Subcutaneous adipose tissue (tissue), 4 donors: ENCODE results near the gene LLGL2. TPM values are rescaled to one million over a fixed set of nuclear protein-coding genes. Genes with fewer than 3 reads are reported as not detected.

Experiments used
- CTCF ChIP-seq: fragments of 450-650 bp; IDR thresholded peaks from one replicate; pipeline ENCODE4 v1.5.1; 2016; ENCODE audit warnings: low read depth, mild to moderate bottlenecking, control low read depth, antibody characterized with exemption, moderate library complexity
- total RNA-seq, 4 donors: library from RNA; depleted of rRNA; stranded (reverse); fragments of >200 nt; gene quantifications; one replicate each; pipeline ENCODE4 v1.1.0, GENCODE V29; 2016

The LLGL2 gene
- total RNA-seq, 4 donors from 2014 or later: 2.0 to 7.3 (median 3.5) TPM

GRCh38 chr17:75607086-75607485, 81.6 kb downstream of the LLGL2 start:
- no peak for TF ChIP-seq CTCF

DNA sequence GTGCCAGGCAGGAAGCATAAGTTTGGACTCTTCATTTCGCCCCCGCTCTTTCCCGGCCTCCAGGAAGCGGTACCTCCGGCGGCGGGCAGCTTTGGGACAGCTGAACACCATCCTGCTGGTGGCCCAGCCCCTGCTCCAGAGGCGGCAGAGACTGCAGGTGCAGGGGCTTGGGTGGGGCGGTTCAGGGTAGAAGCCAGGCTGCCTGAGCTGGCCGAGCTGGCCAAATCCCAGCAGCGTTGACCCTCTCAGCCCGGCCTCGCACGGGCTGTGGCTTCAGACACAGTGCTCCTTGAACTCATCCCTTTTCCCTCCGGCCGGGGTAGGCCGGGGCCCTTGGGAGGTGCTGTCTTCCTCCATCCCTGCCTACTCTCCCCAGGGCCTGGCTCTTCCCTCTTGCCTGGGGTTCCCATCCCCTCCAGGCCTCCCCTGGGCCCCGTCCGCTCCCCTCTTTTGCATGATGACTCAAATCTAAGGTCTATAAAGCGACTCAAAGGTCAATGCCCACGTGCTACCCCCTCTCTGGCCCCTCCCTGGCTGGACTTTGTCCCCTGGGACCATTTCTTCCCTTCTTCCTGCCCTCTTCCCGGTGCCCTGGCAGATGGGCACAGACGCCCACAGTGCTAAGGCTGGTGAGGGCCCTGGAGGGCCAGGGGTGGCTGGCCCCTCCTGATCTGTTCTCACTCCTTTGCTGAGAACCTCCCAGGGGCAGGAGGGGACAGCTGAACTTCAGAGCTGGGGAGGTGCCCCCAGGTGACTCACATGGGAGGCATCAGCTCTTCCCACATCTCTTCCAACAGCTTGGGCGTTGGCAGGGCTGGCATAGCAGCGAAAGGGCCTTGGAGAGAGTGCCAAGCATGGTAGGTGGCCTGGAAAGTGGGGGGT, 84.8 kb downstream of the LLGL2 start:
- no peak for TF ChIP-seq CTCF

- TF ChIP-seq CTCF: no peak
Observed at GRCh38 chr17:75611851-75612429, 86.4 kb downstream of the LLGL2 start.

GRCh38 chr17:75612906-75613626, 87.6 kb downstream of the LLGL2 start:
- no peak for TF ChIP-seq CTCF

GRCh38 chr17:75614006-75614405, 88.5 kb downstream of the LLGL2 start:
- TF ChIP-seq CTCF: no peak

DNA sequence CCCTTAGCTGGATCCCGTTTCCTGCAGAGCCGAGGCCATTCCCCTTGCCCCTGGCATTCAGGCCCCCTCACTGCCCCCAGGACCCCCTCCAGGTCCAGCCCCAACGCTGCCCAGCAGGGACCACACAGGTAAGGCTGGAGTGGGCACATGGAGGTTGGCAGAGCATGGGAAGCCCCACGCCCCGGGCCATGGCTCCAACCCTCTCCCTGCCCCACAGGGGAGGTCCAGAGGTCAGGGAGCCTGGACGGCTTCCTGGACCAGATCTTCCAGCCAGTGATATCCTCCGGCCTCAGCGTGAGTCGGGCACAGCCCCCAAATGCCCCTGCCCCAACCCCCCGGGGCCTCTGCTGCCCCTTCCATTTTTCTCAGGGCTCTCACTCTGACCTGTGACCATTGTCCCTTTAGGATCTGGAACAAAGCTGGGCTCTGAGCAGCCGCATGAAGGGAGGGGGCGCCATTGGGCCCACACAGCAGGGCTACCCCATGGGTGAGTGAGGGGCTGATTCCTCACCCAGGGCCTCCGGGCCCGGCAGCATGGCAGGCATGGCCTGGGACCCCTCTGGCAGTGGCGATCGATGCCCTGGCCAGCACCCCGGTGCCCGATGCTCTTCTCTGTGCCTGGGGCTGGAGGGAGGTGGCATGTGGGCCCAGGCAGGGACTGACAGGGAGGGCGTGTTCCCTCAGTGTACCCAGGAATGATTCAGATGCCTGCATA, 89.2 kb downstream of the LLGL2 start:
- no peak for TF ChIP-seq CTCF
